ENCODE measurements around the gene ERCC3. TPM values are rescaled to one million over a fixed set of nuclear protein-coding genes. Genes with fewer than 3 reads are reported as not detected.
A peak's percentile ranks its signal among the peaks of the same experiment; 100 is the strongest.
"Not testable (repeated sequence)": the region's sequence is repeated elsewhere in the genome, so short reads cannot be mapped to it uniquely, and the experiment has no call there.

The ERCC3 gene
- total and polyA plus RNA-seq, 5 donors from 2014 or later = 21.3 to 50.2 (median 25.4) TPM

DNA sequence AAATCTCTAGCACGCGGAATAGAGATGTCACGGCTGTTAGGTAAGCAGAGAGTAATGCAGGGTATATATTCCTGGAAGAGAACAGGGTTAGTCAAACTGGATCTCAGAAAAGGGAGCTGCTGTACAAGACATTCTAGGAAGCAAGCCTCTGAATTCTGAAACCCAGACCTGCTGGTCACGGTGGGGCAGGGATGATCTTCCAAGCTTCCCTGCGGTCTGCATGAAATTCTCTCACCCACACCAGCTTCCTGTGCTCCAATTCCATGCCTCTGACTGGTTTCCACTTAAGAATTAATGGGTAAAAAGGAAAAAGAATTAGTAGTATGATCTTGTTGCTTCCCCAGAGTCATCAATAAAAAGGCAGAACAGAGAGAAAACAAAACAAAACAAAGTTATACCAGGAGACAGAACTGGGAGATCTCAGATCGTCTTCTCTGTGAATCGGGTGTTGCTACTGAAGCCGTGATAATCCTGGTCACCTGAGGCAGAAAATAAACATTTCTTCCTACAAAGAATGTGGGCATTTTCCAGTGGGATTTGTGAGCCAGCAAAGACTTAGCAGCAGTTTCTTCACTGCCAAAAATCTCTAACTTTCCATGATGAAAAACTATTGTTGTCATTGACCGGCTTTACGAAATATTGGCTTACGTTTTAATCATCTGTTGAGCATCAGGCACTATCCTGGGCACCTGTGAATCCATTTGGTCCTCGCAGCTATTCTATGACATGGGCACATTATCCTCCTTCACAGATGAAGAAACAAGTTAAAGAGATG is 68.6 kb downstream of the ERCC3 start:
- no peak overlapping the region for H3K27ac Mint-ChIP-seq
- ATAC-seq (ENCODE audit: low read depth in 2 of 2) = no peak
- Histone ChIP-seq H3K36me3 (ENCODE audit: control insufficient read depth, insufficient read depth, low read length) (no peaks in the 10 kb centered on the region), H3K27me3 (ENCODE audit: control insufficient read depth, insufficient read depth, low read length) (peaks cover 18% of the 10 kb centered on the region), H3K4me1 (ENCODE audit: control insufficient read depth, insufficient read depth, low read length, poor library complexity, severe bottlenecking) (no peaks in the 10 kb centered on the region), H3K9me3 (ENCODE audit: control insufficient read depth in 2 of 2, low read length in 2 of 2) (no peaks in the 10 kb centered on the region), H3K4me3 (ENCODE audit: low read depth, low read length) (no peak overlapping the region), H3K27ac (ENCODE audit: insufficient read depth, low read length, poor library complexity, severe bottlenecking) (no peak overlapping the region)
- H3K9me3 Mint-ChIP-seq = peaks cover 0 to 21% (median 4%) of the 10 kb centered on the region in 7 donors
- DNase-seq = no peak
- H3K4me1 Mint-ChIP-seq = peaks cover 0 to 5% (median 4%) of the 10 kb centered on the region in 4 donors
- H3K4me3 Mint-ChIP-seq = peak overlapping the region in 1 of 4 donors; percentile 82
- peaks cover 48% of the 10 kb centered on the region for H3K27me3 Mint-ChIP-seq
- H3K36me3 Mint-ChIP-seq = peaks cover 4% of the 10 kb centered on the region

DNA sequence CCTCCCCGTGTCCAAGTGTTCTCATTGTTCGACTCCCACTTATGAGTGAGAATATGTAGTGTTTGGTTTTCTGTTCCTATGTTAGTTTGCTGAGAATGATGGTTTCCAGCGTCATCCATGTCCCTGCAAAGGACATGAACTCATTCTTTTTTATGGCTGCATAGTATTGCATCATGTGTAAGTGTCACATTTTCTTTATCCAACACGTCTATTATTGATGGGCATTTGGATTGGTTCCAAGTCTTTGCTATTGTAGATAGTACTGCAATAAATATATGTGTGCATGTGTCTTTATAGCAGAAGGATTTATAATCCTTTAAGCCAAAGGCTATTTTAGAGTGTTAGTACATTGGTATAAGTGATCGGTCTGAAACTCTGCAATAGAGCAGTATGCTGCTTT is 69.8 kb downstream of the ERCC3 start:
- H3K36me3 ChIP-seq (ENCODE audit: control insufficient read depth, insufficient read depth, low read length); DNase-seq; H3K27ac ChIP-seq (ENCODE audit: insufficient read depth, low read length, poor library complexity, severe bottlenecking); H3K4me1 Mint-ChIP-seq; H3K4me3 ChIP-seq (ENCODE audit: low read depth, low read length); H3K27ac Mint-ChIP-seq; H3K9me3 ChIP-seq (ENCODE audit: control insufficient read depth in 2 of 2, low read length in 2 of 2); H3K4me1 ChIP-seq (ENCODE audit: control insufficient read depth, insufficient read depth, low read length, poor library complexity, severe bottlenecking); H3K36me3 Mint-ChIP-seq; H3K4me3 Mint-ChIP-seq; ATAC-seq (ENCODE audit: low read depth in 2 of 2): not testable (repeated sequence)
- peaks cover 0 to 17% (median 2%) of the 10 kb centered on the region in 7 donors for H3K9me3 Mint-ChIP-seq
- H3K27me3 ChIP-seq (ENCODE audit: control insufficient read depth, insufficient read depth, low read length) = peaks cover 18% of the 10 kb centered on the region
- H3K27me3 Mint-ChIP-seq = peaks cover 52% of the 10 kb centered on the region

DNA sequence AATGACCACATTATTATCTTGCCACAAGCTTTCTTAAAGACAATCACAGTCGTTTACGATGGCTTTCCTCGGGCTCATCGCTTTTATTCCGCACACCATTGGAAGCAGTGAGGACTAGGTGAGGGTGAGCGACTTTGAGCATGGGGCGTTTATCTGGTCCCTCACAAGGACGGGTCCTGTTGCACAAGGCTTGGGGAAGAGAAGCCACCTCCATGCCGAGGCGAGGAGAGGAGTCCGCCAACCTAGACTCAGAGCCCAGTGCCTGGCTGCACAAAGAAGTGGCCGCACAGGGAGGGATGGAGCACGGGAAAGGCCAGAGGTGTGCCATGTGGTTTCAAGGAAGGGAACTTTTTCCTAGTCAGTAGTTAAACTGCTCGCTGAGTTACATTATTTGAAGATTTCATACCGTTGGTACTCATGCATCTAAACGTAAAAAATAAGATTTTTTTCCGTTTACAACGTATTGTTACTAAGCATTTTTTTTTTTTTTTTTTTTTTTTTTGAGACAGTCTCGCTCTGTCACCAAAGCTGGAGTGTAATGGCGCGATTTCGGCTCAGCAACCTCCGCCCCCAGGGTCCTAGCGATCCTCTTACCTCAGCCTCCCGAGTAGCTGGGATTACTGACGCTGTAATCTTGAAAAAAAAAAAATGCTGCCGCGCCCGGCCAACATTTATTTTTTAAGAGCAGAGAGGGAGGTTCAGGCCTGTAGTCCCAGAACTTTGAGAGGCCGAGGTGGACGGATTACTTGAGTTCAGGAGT is 73.0 kb downstream of the ERCC3 start:
- Mint-ChIP-seq H3K27me3 (peaks cover 71% of the 10 kb centered on the region), H3K4me3 (peak overlapping the region in 3 of 4 donors; percentile 77 to 90 (median 79)), H3K27ac (no peak overlapping the region), H3K9me3 (peaks cover 0 to 6% (median 2%) of the 10 kb centered on the region in 7 donors), H3K4me1 (peaks cover 0 to 23% (median 7%) of the 10 kb centered on the region in 4 donors), H3K36me3 (no peaks in the 10 kb centered on the region)
- ATAC-seq (ENCODE audit: low read depth in 2 of 2) (no peak), DNase-seq (no peak)
- Histone ChIP-seq H3K9me3 (ENCODE audit: control insufficient read depth in 2 of 2, low read length in 2 of 2) (no peaks in the 10 kb centered on the region), H3K36me3 (ENCODE audit: control insufficient read depth, insufficient read depth, low read length) (no peaks in the 10 kb centered on the region), H3K27ac (ENCODE audit: insufficient read depth, low read length, poor library complexity, severe bottlenecking) (no peak overlapping the region), H3K4me3 (ENCODE audit: low read depth, low read length) (no peak overlapping the region), H3K27me3 (ENCODE audit: control insufficient read depth, insufficient read depth, low read length) (peaks cover 29% of the 10 kb centered on the region), H3K4me1 (ENCODE audit: control insufficient read depth, insufficient read depth, low read length, poor library complexity, severe bottlenecking) (peaks cover 12% of the 10 kb centered on the region)

DNA sequence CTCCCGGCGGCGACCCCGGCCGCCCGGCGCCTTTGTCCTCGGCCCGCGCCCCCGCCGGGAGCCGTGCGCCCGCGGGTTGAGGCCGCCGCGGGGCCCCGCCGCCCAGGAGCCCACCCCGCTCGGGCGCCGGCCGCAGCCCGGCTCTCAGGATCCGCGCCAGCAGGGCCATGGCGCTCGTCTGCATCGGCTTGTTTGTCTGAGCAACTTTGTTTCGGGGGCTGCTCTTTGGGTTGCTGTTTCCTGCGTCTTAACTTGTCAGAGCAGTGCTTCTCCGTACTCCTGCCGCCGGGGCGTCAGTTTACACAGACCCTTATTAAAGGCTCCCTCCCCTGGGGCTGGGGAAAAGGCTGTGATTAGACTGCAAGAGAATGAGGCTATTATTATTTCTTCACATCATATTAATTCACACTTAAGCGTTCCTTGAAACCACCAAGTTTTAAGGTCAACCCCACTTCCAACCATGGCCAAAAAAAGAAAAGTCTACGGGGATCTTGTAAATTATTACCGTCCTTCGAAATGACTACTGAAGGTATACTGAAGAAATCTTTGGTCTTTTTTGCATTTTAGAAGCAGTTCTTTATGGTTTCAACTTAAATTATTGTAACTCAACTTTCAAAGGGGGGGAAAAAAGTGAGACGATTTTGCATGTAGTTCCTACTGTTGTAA is 73.7 kb downstream of the ERCC3 start, which contains the start of gene CYP27C1:
TSS of gene CYP27C1 (minus strand) at position 198 of the 666 bp plus-strand sequence. CDS start at position 169, 29 bp downstream.
- Histone ChIP-seq H3K4me3 (ENCODE audit: low read depth, low read length) (no peak within 1 kb of the TSS), H3K27ac (ENCODE audit: insufficient read depth, low read length, poor library complexity, severe bottlenecking) (no peak within 1 kb of the TSS), H3K27me3 (ENCODE audit: control insufficient read depth, insufficient read depth, low read length) (peaks cover 29% of the 10 kb centered on the region), H3K4me1 (ENCODE audit: control insufficient read depth, insufficient read depth, low read length, poor library complexity, severe bottlenecking) (peaks cover 12% of the 10 kb centered on the region), H3K36me3 (ENCODE audit: control insufficient read depth, insufficient read depth, low read length) (no peaks in the 10 kb centered on the region), H3K9me3 (ENCODE audit: control insufficient read depth in 2 of 2, low read length in 2 of 2) (no peaks in the 10 kb centered on the region)
- peak in 1 of 2 donors; percentile 28 for ATAC-seq (ENCODE audit: low read depth in 2 of 2)
- H3K4me3 Mint-ChIP-seq = peak within 1 kb of the TSS in 3 of 4 donors; percentile 77 to 90 (median 79)
- peaks cover 0 to 6% (median 2%) of the 10 kb centered on the region in 7 donors for H3K9me3 Mint-ChIP-seq
- H3K4me1 Mint-ChIP-seq = peaks cover 0 to 23% (median 7%) of the 10 kb centered on the region in 4 donors
- no peak within 1 kb of the TSS for H3K27ac Mint-ChIP-seq
- peak in 1 of 3 donors; percentile 15 for DNase-seq
- H3K36me3 Mint-ChIP-seq = no peaks in the 10 kb centered on the region
- H3K27me3 Mint-ChIP-seq = peaks cover 66% of the 10 kb centered on the region

DNA sequence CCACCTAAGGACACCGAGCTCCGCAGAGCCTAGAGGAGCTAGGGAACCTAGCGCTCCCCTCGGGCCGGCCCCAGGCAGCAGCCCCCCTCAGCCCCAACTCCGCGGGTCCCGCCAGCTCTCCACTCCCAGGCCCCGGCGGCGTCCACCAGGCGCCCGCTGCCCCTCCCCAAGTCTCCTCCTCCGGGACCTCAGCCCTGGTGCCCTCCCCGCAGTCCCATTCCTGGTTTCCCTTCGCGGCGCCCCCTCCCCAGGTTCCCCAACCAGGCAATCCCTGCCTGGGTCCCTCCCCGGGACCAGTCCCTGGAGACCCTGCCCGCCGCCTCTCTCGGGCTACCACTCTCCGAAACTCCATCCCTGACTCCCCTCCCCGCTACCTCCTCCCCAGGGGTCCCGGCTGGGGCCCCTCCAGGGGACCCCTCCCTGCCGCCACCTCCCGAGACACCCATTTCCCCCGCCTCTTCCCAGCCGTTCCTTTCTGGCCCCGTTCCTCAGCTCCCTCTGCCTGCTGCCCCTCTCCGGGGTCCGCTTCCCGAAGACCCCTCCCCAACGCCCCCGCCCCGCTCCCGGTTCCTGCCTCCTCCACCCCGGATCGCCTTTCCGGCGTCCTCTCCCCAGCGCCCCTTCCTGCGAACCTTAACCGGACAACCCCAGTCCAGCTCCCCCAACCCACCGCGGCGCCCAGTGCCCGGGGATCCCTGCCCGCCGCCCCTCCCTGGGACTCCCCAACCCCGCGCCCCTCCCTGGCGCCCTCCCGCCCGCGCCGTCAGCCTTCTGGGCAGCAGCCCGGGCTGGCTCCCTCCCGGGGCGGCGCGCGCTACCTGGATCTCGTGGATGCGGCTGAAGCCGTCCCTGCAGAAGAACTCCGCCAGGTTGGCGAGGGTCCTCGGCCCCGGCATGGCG is 74.5 kb downstream of the ERCC3 start:
- no peak overlapping the region for H3K27ac Mint-ChIP-seq
- H3K36me3 Mint-ChIP-seq = no peaks in the 10 kb centered on the region
- peaks cover 12% of the 10 kb centered on the region for H3K4me1 ChIP-seq (ENCODE audit: control insufficient read depth, insufficient read depth, low read length, poor library complexity, severe bottlenecking)
- H3K27me3 ChIP-seq (ENCODE audit: control insufficient read depth, insufficient read depth, low read length) = peaks cover 27% of the 10 kb centered on the region
- peaks cover 0 to 23% (median 7%) of the 10 kb centered on the region in 4 donors for H3K4me1 Mint-ChIP-seq
- no peak overlapping the region for H3K27ac ChIP-seq (ENCODE audit: insufficient read depth, low read length, poor library complexity, severe bottlenecking)
- no peaks in the 10 kb centered on the region for H3K9me3 ChIP-seq (ENCODE audit: control insufficient read depth in 2 of 2, low read length in 2 of 2)
- ATAC-seq (ENCODE audit: low read depth in 2 of 2) (no peak), DNase-seq (no peak)
- H3K4me3 ChIP-seq (ENCODE audit: low read depth, low read length) = no peak overlapping the region
- peaks cover 0 to 6% (median 2%) of the 10 kb centered on the region in 7 donors for H3K9me3 Mint-ChIP-seq
- H3K4me3 Mint-ChIP-seq = peak overlapping the region in 1 of 4 donors; percentile 52
- peaks cover 68% of the 10 kb centered on the region for H3K27me3 Mint-ChIP-seq
- no peaks in the 10 kb centered on the region for H3K36me3 ChIP-seq (ENCODE audit: control insufficient read depth, insufficient read depth, low read length)

DNA sequence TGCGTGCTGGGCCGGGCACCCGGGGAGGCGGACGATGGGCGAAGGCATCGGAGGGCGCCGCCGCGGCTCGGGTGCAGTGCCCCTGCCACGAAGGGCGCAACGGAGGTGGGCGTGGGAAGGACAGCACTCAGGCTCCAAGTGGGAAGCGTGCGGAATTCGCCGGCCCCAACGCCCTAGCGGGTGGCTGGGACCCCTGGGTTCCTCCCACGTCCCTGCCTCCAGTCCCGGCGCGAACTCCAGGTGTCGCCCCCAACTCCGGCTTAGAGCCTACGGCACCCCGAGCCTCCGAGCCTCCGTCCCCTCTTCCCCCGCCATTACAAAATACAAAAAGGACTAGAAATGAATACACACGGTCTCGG is 75.2 kb downstream of the ERCC3 start:
- no peak overlapping the region for H3K27ac Mint-ChIP-seq
- Histone ChIP-seq H3K36me3 (ENCODE audit: control insufficient read depth, insufficient read depth, low read length) (no peaks in the 10 kb centered on the region), H3K27ac (ENCODE audit: insufficient read depth, low read length, poor library complexity, severe bottlenecking) (no peak overlapping the region), H3K4me1 (ENCODE audit: control insufficient read depth, insufficient read depth, low read length, poor library complexity, severe bottlenecking) (peaks cover 12% of the 10 kb centered on the region), H3K27me3 (ENCODE audit: control insufficient read depth, insufficient read depth, low read length) (peaks cover 24% of the 10 kb centered on the region), H3K9me3 (ENCODE audit: control insufficient read depth in 2 of 2, low read length in 2 of 2) (no peaks in the 10 kb centered on the region), H3K4me3 (ENCODE audit: low read depth, low read length) (no peak overlapping the region)
- no peak for ATAC-seq (ENCODE audit: low read depth in 2 of 2)
- peaks cover 0 to 23% (median 7%) of the 10 kb centered on the region in 4 donors for H3K4me1 Mint-ChIP-seq
- H3K27me3 Mint-ChIP-seq = peaks cover 68% of the 10 kb centered on the region
- peaks cover 0 to 6% (median 2%) of the 10 kb centered on the region in 7 donors for H3K9me3 Mint-ChIP-seq
- peak overlapping the region in 2 of 4 donors; percentile 46 to 81 for H3K4me3 Mint-ChIP-seq
- DNase-seq = no peak
- no peaks in the 10 kb centered on the region for H3K36me3 Mint-ChIP-seq
